CD14-positive monocyte (primary cell): Measurements from ENCODE around the gene TOM1. TPM values are rescaled to one million over a fixed set of nuclear protein-coding genes. Genes with fewer than 3 reads are reported as not detected.

ENCODE experiments used
- DNase-seq, 3 donors: peaks; one replicate each; pipeline ENCODE4 v3.0.0-alpha.2; 2011 to 2022
- H2AFZ ChIP-seq: 2 replicates; pipeline ENCODE4 v1.6.0; 2012; ENCODE audit warnings: mild to moderate bottlenecking, low read depth, low read length, inconsistent platforms; ENCODE audit not compliant: insufficient read depth, poor library complexity, severe bottlenecking
- H3K27ac ChIP-seq, 2 donors: 1 replicate in 1 of 2; 2 replicates in 1 of 2; pipeline ENCODE4 v1.5.1; 2012 to 2013; ENCODE audit warnings: low read length in 2 of 2, control low read depth in 1 of 2, inconsistent platforms in 1 of 2, low read depth in 1 of 2, mild to moderate bottlenecking in 1 of 2
- H3K27me3 ChIP-seq, 2 donors: one replicate each; pipeline versions ENCODE4 v1.6.0 to v1.6.1; 2011 to 2013; ENCODE audit warnings: low read length in 2 of 2; ENCODE audit not compliant: control insufficient read depth in 2 of 2, insufficient read depth in 2 of 2
- H3K36me3 ChIP-seq, 2 donors: replicated peaks in 1 of 2; 1 replicate in 1 of 2; 2 replicates in 1 of 2; pipeline versions ENCODE4 v1.5.1 to v1.6.1; 2012 to 2013; ENCODE audit warnings: low read length in 2 of 2, control low read depth in 1 of 2, inconsistent platforms in 1 of 2, mild to moderate bottlenecking in 1 of 2; ENCODE audit not compliant: insufficient read depth in 2 of 2, control insufficient read depth in 1 of 2
- H3K4me1 ChIP-seq, 2 donors: 1 replicate in 1 of 2; 2 replicates in 1 of 2; pipeline versions ENCODE4 v1.5.1 to v1.6.1; 2012 to 2013; ENCODE audit warnings: low read length in 2 of 2, control low read depth in 1 of 2, inconsistent platforms in 1 of 2, mild to moderate bottlenecking in 1 of 2, moderate library complexity in 1 of 2; ENCODE audit not compliant: insufficient read depth in 2 of 2, control insufficient read depth in 1 of 2
- H3K4me2 ChIP-seq: replicated peaks from 2 replicates; pipeline ENCODE3; 2012; ENCODE audit warnings: low read length, moderate library complexity, mild to moderate bottlenecking; ENCODE audit not compliant: poor library complexity, severe bottlenecking; ENCODE audit errors: extremely low read depth
- H3K4me3 ChIP-seq, 3 experiments: fragments of 200-600 bp in 1 of 3; sonication (generic) in 1 of 3; replicated peaks in 1 of 3; 1 replicate in 2 of 3; 2 replicates in 1 of 3; pipeline ENCODE4 v1.5.1; 2011 to 2013; ENCODE audit warnings: low read length in 3 of 3, mild to moderate bottlenecking in 3 of 3, control low read depth in 2 of 3, low read depth in 2 of 3, inconsistent platforms in 1 of 3, moderate library complexity in 1 of 3
- H3K79me2 ChIP-seq: 2 replicates; pipeline ENCODE4 v1.6.0; 2012; ENCODE audit warnings: mild to moderate bottlenecking, control low read depth, inconsistent platforms, low read length, moderate library complexity; ENCODE audit not compliant: insufficient read depth
- H3K9ac ChIP-seq: 2 replicates; pipeline ENCODE4 v1.6.0; 2017; ENCODE audit warnings: low read length, mild to moderate bottlenecking; ENCODE audit not compliant: insufficient read depth, poor library complexity, severe bottlenecking
- H3K9me3 ChIP-seq, 2 donors: replicated peaks in 1 of 2; 1 replicate in 1 of 2; 2 replicates in 1 of 2; pipeline versions ENCODE4 v1.5.1 to v1.6.1; 2012 to 2013; ENCODE audit warnings: low read length in 2 of 2, control low read depth in 1 of 2; ENCODE audit not compliant: control insufficient read depth in 1 of 2, insufficient read depth in 1 of 2
- H4K20me1 ChIP-seq: 2 replicates; pipeline ENCODE4 v1.6.0; 2012; ENCODE audit warnings: mild to moderate bottlenecking, low read length, control low read depth, moderate library complexity; ENCODE audit not compliant: insufficient read depth
- H3K27ac Mint-ChIP-seq, 7 donors: one replicate each; pipeline ENCODE4 v1.8.0; 2020; ENCODE audit warnings: mild to moderate bottlenecking in 7 of 7, mixed read lengths in 7 of 7, moderate library complexity in 6 of 7, inconsistent platforms in 2 of 7
- H3K27me3 Mint-ChIP-seq, 3 donors: one replicate each; pipeline ENCODE4 v1.8.0; 2021 to 2022; ENCODE audit warnings: low read depth in 3 of 3, mild to moderate bottlenecking in 3 of 3, mixed read lengths in 3 of 3, moderate library complexity in 3 of 3, inconsistent platforms in 1 of 3
- H3K36me3 Mint-ChIP-seq, 2 donors: one replicate each; pipeline ENCODE4 v1.8.0; 2020; ENCODE audit warnings: mixed read lengths in 2 of 2, inconsistent platforms in 1 of 2, mild to moderate bottlenecking in 1 of 2
- H3K4me1 Mint-ChIP-seq: one replicate; pipeline ENCODE4 v1.8.0; 2020; ENCODE audit warnings: mild to moderate bottlenecking, mixed read lengths
- H3K4me3 Mint-ChIP-seq, 2 donors: one replicate each; pipeline ENCODE4 v1.8.0; 2020; ENCODE audit warnings: mild to moderate bottlenecking in 2 of 2, mixed read lengths in 2 of 2, moderate library complexity in 1 of 2
- H3K9me3 Mint-ChIP-seq, 7 donors: one replicate each; pipeline ENCODE4 v1.8.0; 2020 to 2022; ENCODE audit warnings: mixed read lengths in 7 of 7, mild to moderate bottlenecking in 6 of 7, moderate library complexity in 6 of 7, inconsistent platforms in 2 of 7
- WGBS: methylation state at CpG from one replicate; pipeline ENCODE4 v1.1.5; 2013; ENCODE audit warnings: missing lambda C conversion rate; ENCODE audit not compliant: insufficient coverage; 5-methylcytosine and 5-hydroxymethylcytosine counted together
- intact Hi-C, 2 donors: fragments of 100-400 bp; cut with micrococcal nuclease; formaldehyde crosslinking; loops; one replicate each; pipeline versions ENCODE4 v1.15.0 to v1.15.1; 2023
- polyA plus RNA-seq, 3 donors: library from polyadenylated mRNA; depleted of rRNA in 1 of 3; unstranded in 2 of 3; stranded (reverse) in 1 of 3; fragments of 300-500 nt in 2 of 3; fragments of >200 nt in 1 of 3; fragmentation: Illumina TruSeq in 2 of 3; gene quantifications; 1 replicate in 2 of 3; 2 replicates in 1 of 3; pipeline ENCODE4 v1.2.3, GENCODE V29; 2012 to 2021
- TF ChIP-seq, protein P1 (sequence below): fragments of 200-600 bp; IDR thresholded peaks from one replicate; pipeline ENCODE4 v1.8.0; 2022; ENCODE audit warnings: antibody characterized with exemption, mild to moderate bottlenecking

Gene TOM1
- polyA plus RNA-seq, 3 donors: 80.5 to 167 (median 120) TPM

DNA sequence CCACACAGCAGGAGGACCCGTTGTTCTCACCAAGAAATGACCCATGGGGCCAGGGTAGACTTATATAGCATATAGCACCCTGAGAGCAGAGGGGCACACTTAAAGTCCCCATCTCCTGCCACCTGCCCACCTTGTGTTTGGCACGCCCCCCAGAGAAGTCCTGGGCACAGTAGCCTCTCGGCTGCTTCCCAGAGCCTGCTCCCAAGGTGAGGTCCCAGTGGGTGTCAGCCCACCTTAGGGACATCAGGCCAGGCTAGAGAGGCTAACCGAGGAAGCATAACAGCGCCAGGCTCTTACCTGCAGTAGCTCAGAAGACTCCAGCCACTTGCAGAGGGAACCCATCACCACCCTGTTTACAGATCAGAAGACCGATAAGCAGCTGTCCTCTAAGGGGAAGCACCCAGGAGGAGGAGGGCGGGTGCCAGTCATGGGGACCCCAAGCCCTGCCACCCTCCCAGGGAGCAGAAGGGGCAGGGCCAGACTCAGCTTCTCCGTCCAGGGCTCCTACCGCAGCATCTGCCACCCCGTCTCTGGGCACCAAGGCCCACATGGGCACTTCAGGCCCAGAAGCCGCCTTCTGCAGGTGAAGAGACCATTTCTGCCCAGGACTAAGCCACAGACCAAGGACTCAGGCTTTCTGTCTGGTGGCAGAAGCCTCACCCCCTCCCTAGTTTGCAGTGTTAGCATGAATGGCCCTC, 46.3 kb downstream of the TOM1 start:
- Mint-ChIP-seq H3K4me3 (no peak overlapping the region), H3K4me1 (peaks cover 16% of the 10 kb centered on the region)
- no peak for DNase-seq

GRCh38 chr22:35346596-35347220, 47.0 kb downstream of the TOM1 start:
- TF ChIP-seq, protein P1, sequence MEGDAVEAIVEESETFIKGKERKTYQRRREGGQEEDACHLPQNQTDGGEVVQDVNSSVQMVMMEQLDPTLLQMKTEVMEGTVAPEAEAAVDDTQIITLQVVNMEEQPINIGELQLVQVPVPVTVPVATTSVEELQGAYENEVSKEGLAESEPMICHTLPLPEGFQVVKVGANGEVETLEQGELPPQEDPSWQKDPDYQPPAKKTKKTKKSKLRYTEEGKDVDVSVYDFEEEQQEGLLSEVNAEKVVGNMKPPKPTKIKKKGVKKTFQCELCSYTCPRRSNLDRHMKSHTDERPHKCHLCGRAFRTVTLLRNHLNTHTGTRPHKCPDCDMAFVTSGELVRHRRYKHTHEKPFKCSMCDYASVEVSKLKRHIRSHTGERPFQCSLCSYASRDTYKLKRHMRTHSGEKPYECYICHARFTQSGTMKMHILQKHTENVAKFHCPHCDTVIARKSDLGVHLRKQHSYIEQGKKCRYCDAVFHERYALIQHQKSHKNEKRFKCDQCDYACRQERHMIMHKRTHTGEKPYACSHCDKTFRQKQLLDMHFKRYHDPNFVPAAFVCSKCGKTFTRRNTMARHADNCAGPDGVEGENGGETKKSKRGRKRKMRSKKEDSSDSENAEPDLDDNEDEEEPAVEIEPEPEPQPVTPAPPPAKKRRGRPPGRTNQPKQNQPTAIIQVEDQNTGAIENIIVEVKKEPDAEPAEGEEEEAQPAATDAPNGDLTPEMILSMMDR: no peak
- H3K27me3 Mint-ChIP-seq: peaks cover 0 to 2% (median 0%) of the 10 kb centered on the region in 3 donors
- Histone ChIP-seq H3K4me3 (no peak overlapping the region), H3K79me2 (no peaks in the 10 kb centered on the region), H3K9ac (no peak overlapping the region), H3K4me2 (no peak overlapping the region), H4K20me1 (peaks cover 34% of the 10 kb centered on the region), H3K36me3 (peaks cover 62 to 68% of the 10 kb centered on the region in 2 donors), H2AFZ (no peak overlapping the region), H3K4me1 (peaks cover 13 to 15% of the 10 kb centered on the region in 2 donors), H3K9me3 (no peaks in the 10 kb centered on the region), H3K27ac (no peak overlapping the region), H3K27me3 (no peaks in the 10 kb centered on the region)
- H3K9me3 Mint-ChIP-seq: peaks cover 0 to 3% (median 0%) of the 10 kb centered on the region in 7 donors
- DNase-seq: no peak
- intact Hi-C loops: loop anchor here in 1 of 2 donors (5.0 to 10.0 kb wide), 2 partner anchors 36 to 198 kb away; partner anchors contain the start of genes HMOX1 and RASD2
- WGBS: 96% methylated on average over 12 of the region's 19 CpGs
- peaks cover 4 to 40% of the 10 kb centered on the region in 2 donors for H3K36me3 Mint-ChIP-seq
- peaks cover 24% of the 10 kb centered on the region for H3K4me1 Mint-ChIP-seq
- no peak overlapping the region for H3K4me3 Mint-ChIP-seq
- peak overlapping the region in 1 of 7 donors; percentile 20 for H3K27ac Mint-ChIP-seq

More for the DNA sequence above, 46.3 kb downstream of the TOM1 start:
- no peaks in the 10 kb centered on the region for H3K79me2 ChIP-seq
- H3K9ac ChIP-seq: no peak overlapping the region
- peak overlapping the region in 1 of 7 donors; percentile 52 for H3K27ac Mint-ChIP-seq
- no peak overlapping the region for H2AFZ ChIP-seq
- peaks cover 41% of the 10 kb centered on the region for H4K20me1 ChIP-seq
- H3K4me2 ChIP-seq: no peak overlapping the region
- peaks cover 69 to 76% of the 10 kb centered on the region in 2 donors for H3K36me3 ChIP-seq
- peaks cover 5 to 8% of the 10 kb centered on the region in 2 donors for H3K4me1 ChIP-seq
- H3K27me3 Mint-ChIP-seq: peaks cover 0 to 2% (median 0%) of the 10 kb centered on the region in 3 donors
- intact Hi-C loops: loop anchor here in 1 of 2 donors (5.0 to 10.0 kb wide), 2 partner anchors 36 to 199 kb away; partner anchors contain the start of genes HMOX1 and RASD2
- H3K27ac ChIP-seq: no peak overlapping the region
- H3K4me3 ChIP-seq: no peak overlapping the region
- peaks cover 0 to 2% (median 0%) of the 10 kb centered on the region in 7 donors for H3K9me3 Mint-ChIP-seq
- H3K27me3 ChIP-seq: no peaks in the 10 kb centered on the region
- H3K9me3 ChIP-seq: no peaks in the 10 kb centered on the region
- TF ChIP-seq, protein P1: no peak
- peaks cover 4 to 47% of the 10 kb centered on the region in 2 donors for H3K36me3 Mint-ChIP-seq
- 95% methylated on average over 10 of the region's 11 CpGs for WGBS
